Measurements from ENCODE around the gene ZNRF1. TPM values are rescaled to one million over a fixed set of nuclear protein-coding genes. Genes with fewer than 3 reads are reported as not detected.

ZNRF1 gene
- total RNA-seq, 1 donor = 20.7 TPM

DNA sequence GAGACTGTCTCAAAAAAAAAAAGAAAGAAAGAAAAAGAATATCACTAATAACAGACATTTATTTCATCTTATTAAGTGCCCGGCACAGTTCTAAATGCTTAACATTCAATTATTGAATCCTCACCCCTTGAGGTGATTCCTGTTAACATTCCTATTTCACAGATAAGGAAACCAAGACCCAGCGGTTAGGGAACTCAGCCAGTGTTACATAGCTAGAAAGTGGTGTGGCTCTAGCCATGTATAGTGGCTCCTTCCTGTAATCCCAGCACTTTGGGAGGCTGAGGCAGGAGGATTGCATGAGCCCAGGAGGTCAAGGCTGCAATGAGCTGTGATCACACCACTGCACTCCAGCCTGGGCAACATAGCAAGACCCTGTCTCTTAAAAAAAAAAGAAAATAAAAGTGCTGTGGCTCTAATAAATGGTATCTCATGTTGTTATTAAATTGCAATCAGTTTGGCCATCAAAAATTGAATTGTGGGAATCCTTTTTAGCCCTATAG is 28.1 kb downstream of the ZNRF1 start:
- DNase-seq (ENCODE audit: low read depth) = no peak
- no peak overlapping the region for H3K4me3 ChIP-seq (ENCODE audit: low read depth, low read length)
- TF ChIP-seq, protein P1, sequence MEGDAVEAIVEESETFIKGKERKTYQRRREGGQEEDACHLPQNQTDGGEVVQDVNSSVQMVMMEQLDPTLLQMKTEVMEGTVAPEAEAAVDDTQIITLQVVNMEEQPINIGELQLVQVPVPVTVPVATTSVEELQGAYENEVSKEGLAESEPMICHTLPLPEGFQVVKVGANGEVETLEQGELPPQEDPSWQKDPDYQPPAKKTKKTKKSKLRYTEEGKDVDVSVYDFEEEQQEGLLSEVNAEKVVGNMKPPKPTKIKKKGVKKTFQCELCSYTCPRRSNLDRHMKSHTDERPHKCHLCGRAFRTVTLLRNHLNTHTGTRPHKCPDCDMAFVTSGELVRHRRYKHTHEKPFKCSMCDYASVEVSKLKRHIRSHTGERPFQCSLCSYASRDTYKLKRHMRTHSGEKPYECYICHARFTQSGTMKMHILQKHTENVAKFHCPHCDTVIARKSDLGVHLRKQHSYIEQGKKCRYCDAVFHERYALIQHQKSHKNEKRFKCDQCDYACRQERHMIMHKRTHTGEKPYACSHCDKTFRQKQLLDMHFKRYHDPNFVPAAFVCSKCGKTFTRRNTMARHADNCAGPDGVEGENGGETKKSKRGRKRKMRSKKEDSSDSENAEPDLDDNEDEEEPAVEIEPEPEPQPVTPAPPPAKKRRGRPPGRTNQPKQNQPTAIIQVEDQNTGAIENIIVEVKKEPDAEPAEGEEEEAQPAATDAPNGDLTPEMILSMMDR (IDR thresholded peaks at IDR 0.05; ENCODE audit: insufficient read depth, low read depth, low read length) = no peak

DNA sequence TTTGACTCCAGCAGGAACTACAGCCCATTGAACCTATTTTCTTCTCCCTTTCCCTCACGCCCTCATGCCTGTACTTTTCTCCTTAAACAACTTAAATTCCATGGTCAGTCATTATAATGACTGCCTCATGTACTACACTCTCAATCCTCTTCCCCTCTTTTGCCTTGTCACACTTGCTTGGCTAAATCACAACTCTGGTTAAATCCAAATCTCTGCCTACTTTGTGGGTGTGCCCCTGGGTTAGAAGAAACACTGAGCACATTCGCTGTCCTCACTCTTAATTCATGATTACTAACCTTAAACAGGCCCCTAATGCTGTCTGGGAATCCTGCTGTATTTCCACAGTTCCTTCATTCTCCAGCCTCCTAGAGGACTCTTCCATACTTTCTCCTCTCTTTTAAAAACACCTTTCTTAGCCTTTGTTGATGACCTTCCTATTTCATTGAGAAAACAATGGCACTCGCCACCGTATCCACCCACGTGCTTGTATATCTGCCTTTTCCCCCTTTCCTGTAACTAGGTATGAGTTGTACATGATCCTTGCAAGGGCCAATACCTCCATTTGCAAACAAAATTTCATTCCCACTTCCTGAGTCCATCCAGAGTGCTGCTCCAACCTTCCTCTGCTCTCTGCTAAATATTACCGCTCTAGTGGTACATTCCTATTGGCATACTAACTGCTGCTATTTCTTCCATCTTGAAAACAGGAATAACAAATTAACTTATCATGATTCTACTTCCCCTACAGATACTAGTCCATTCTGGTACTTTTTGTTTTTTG is 28.9 kb downstream of the ZNRF1 start:
- H3K4me3 ChIP-seq (ENCODE audit: low read depth, low read length) = no peak overlapping the region
- no peak for DNase-seq (ENCODE audit: low read depth)
- TF ChIP-seq, protein P1 (IDR thresholded peaks at IDR 0.05; ENCODE audit: insufficient read depth, low read depth, low read length) = no peak

DNA sequence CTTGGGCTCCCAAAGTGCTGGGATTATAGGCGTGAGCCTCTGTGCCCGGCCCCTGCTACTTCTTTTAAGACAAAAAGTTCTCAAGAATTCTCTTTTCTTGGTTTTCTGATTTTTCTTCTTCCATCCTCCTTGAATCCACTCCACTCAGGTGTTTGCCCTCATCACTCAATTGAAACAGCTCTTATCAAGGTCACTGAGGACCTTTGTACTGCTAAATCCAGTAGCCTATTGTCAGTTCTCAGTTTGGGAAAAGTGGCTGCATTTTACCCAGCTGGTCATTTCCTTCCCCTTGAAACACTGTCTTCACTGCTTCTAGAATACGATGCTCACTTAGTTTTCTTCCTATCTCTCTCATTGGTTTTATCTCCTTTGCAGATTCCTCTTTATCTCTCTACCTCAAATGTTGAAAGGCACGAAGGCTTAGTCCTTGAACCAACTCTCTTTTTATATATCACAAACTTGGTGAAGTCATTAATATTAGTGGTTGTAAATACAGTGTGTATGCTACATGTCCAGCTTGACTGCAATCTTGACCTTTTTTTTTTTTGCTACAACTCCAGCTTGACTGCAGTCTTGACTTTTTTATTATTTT is 29.8 kb downstream of the ZNRF1 start:
- H3K4me3 ChIP-seq (ENCODE audit: low read depth, low read length) = no peak overlapping the region
- TF ChIP-seq, protein P1 (IDR thresholded peaks at IDR 0.05; ENCODE audit: insufficient read depth, low read depth, low read length) = no peak
- no peak for DNase-seq (ENCODE audit: low read depth)

DNA sequence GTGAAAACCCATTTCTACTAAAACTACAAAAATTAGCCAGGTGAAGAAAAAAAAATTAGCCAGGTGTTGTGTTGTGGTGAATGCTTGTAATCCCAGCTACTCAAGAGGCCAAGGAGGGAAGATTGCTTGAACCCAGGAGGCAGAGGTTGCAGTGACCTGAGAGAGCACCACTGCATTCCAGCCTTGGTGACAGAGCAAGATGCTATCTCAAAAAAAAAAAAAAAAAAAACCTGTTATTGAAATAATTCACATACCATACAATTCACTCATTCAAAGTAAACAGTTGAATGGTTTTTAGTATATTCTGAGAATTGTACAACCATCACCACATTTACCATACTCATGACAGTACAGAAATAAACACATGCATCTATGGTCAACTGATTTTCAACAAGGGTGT is 31.0 kb downstream of the ZNRF1 start:
- TF ChIP-seq, protein P1 (IDR thresholded peaks at IDR 0.05; ENCODE audit: insufficient read depth, low read depth, low read length) = no peak
- DNase-seq (ENCODE audit: low read depth) = peak; percentile 39
- H3K4me3 ChIP-seq (ENCODE audit: low read depth, low read length) = no peak overlapping the region

DNA sequence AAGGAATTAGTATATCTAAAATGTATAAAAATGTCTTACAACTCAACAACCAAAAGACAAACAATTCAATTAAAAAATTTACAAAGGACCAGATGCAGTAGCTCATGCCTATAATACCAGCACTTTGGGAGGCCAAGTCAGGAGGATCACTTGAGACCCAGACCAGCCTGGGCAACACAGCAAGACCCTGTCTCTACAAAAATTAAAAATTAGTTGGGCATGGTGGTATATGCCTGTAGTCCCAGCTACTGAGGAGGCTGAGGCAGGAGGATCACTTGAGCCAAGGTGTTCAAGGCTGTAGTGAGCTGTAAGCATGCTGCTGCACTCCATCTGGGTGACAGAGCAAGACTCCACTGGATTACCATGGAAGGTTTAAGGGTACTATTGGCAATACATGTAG is 33.8 kb downstream of the ZNRF1 start:
- TF ChIP-seq, protein P1 (IDR thresholded peaks at IDR 0.05; ENCODE audit: insufficient read depth, low read depth, low read length) = no peak

DNA sequence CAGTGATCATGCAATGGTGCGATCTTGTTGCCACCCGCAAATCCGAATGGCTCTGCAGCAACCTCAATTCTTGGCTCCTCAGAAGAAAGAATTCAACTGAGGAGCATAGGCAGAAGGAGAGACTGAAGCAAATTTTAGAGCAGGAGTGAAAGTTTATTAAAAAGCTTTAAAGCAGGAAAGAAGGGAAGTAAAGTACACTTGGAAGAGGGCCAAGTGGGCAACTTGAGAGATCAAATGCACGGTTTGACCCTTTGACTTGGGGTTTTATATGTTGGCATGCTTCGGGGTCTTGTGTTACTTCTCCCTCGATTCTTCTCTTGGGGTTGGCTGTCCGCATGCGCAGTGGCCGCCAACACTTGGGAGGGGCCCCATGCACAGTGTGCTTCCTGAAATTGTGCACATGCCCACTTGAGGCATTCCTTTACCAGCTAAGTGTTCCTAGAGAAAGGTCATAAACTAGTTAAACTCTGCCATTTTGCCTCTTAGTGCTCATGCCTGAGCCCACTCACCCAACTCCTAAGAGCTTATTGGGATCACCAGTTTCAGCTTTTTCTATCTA is 36.7 kb downstream of the ZNRF1 start:
- DNase-seq (ENCODE audit: low read depth) = no peak
- TF ChIP-seq, protein P1 (IDR thresholded peaks at IDR 0.05; ENCODE audit: insufficient read depth, low read depth, low read length) = no peak
- no peak overlapping the region for H3K4me3 ChIP-seq (ENCODE audit: low read depth, low read length)

More for the DNA sequence above, 33.8 kb downstream of the ZNRF1 start:
- DNase-seq (ENCODE audit: low read depth) = no peak
- H3K4me3 ChIP-seq (ENCODE audit: low read depth, low read length) = no peak overlapping the region
